DMS53 (cell line): ENCODE measurements around the gene TNFSF9.
"Not testable (repeated sequence)": the region's sequence is repeated elsewhere in the genome, so short reads cannot be mapped to it uniquely, and the experiment has no call there.

Experiments used
- DNase-seq: peaks from one replicate; lab custom pipeline; 2025; lab: John Stamatoyannopoulos, UW

Gene TNFSF9

GRCh38 chr19:6532244-6532999, 1.6 kb downstream of the TNFSF9 start:
- no peak for DNase-seq

- DNase-seq, result no peak
These were observed 2.1 kb downstream of the TNFSF9 start for GRCh38 chr19:6533000-6533328.

GRCh38 chr19:6533746-6534418, 3.1 kb downstream of the TNFSF9 start:
- DNase-seq, result no peak

GRCh38 chr19:6534451-6535093, 3.7 kb downstream of the TNFSF9 start:
- DNase-seq, result no peak

GRCh38 chr19:6535558-6536137, 4.8 kb downstream of the TNFSF9 start:
- DNase-seq, result no peak

GRCh38 chr19:6539514-6539913, 8.7 kb downstream of the TNFSF9 start:
- no peak for DNase-seq

GRCh38 chr19:6540918-6541689, 10.3 kb downstream of the TNFSF9 start:
- no peak for DNase-seq

- DNase-seq, result no peak
These were observed 13.1 kb downstream of the TNFSF9 start for GRCh38 chr19:6543866-6544347.

GRCh38 chr19:6550679-6551078, 19.9 kb downstream of the TNFSF9 start:
- not testable (repeated sequence) for DNase-seq

GRCh38 chr19:6551091-6551490, 20.3 kb downstream of the TNFSF9 start:
- DNase-seq, result no peak

GRCh38 chr19:6551607-6552450, 21.0 kb downstream of the TNFSF9 start:
- DNase-seq, result no peak

- no peak for DNase-seq
These were observed 25.2 kb downstream of the TNFSF9 start for GRCh38 chr19:6556043-6556449.

- no peak for DNase-seq
These were observed 25.8 kb downstream of the TNFSF9 start for GRCh38 chr19:6556480-6557195.

GRCh38 chr19:6562437-6562836, 31.6 kb downstream of the TNFSF9 start:
- not testable (repeated sequence) for DNase-seq

- DNase-seq, result no peak
These were observed 33.6 kb downstream of the TNFSF9 start for GRCh38 chr19:6564393-6564792.

- DNase-seq, result not testable (repeated sequence)
These were observed 35.9 kb downstream of the TNFSF9 start for GRCh38 chr19:6566727-6567126.

GRCh38 chr19:6568010-6568526, 37.2 kb downstream of the TNFSF9 start:
- no peak for DNase-seq

- DNase-seq, result no peak
These were observed 38.0 kb downstream of the TNFSF9 start for GRCh38 chr19:6568816-6569215.

GRCh38 chr19:6570764-6571163, 39.9 kb downstream of the TNFSF9 start:
- DNase-seq, result no peak

GRCh38 chr19:6571167-6571566, 40.3 kb downstream of the TNFSF9 start:
- no peak for DNase-seq
